AG10803 (cell line): ENCODE data around the gene AHDC1.

Experiments used
- DNase-seq: peaks from one replicate; pipeline ENCODE4 v3.0.0; 2010; ENCODE audit warnings: low read depth
- H3K4me3 ChIP-seq: 2 replicates; pipeline ENCODE4 v1.5.1; 2011; ENCODE audit warnings: mild to moderate bottlenecking, low read length, control low read depth
- CTCF ChIP-seq: conservative IDR thresholded peaks from 2 replicates; pipeline ENCODE4 v1.5.1; 2011; ENCODE audit warnings: mild to moderate bottlenecking, low read length, control low read depth, inconsistent platforms

Gene AHDC1

GRCh38 chr1:27491748-27492700 is 111.9 kb downstream of the AHDC1 start:
- H3K4me3 ChIP-seq = no peak overlapping the region
- TF ChIP-seq CTCF = no peak
- peak; percentile 61 for DNase-seq

- no peak for TF ChIP-seq CTCF
- peak; percentile 96 for DNase-seq
- peak within 1 kb of the TSS; percentile 99 for H3K4me3 ChIP-seq
Measured at GRCh38 chr1:27489973-27490741, 113.8 kb downstream of the AHDC1 start, which contains the start of gene WASF2. WASF2 (minus strand) TSS chr1:27490167; CDS start chr1:27428890, 61,277 bp downstream.

GRCh38 chr1:27489501-27489972 is 114.4 kb downstream of the AHDC1 start:
- peak; percentile 27 for DNase-seq
- no peak for TF ChIP-seq CTCF
- peak overlapping the region; percentile 99 for H3K4me3 ChIP-seq

- DNase-seq = peak; percentile 35
- no peak for TF ChIP-seq CTCF
- peak overlapping the region; percentile 99 for H3K4me3 ChIP-seq
Measured at GRCh38 chr1:27487966-27488884, 115.7 kb downstream of the AHDC1 start.

- no peak for TF ChIP-seq CTCF
- no peak overlapping the region for H3K4me3 ChIP-seq
- DNase-seq = no peak
Measured at GRCh38 chr1:27485363-27485762, 118.6 kb downstream of the AHDC1 start.
